Adrenal gland (tissue), 12 donors: ENCODE data around the gene BCL11B. TPM values are rescaled to one million over a fixed set of nuclear protein-coding genes. Genes with fewer than 3 reads are reported as not detected.

Source experiments
- DNase-seq, 7 donors: peaks; one replicate each; pipeline ENCODE4 v3.0.0-alpha.2; 2019 to 2020
- H3K27ac ChIP-seq, 5 donors: fragments of 200-600 bp; sonication (generic) in 4 of 5; 1 replicate in 3 of 5; 2 replicates in 2 of 5; pipeline versions ENCODE4 v1.5.1 to v1.8.0; 2016 to 2020; ENCODE audit warnings: mild to moderate bottlenecking in 1 of 5
- H3K27me3 ChIP-seq: fragments of 200-600 bp; 2 replicates; pipeline ENCODE4 v1.8.0; 2021
- H3K36me3 ChIP-seq, 2 donors: fragments of 200-600 bp; replicated peaks in 1 of 2; 1 replicate in 1 of 2; 2 replicates in 1 of 2; pipeline versions ENCODE4 v1.5.1 to v1.8.0; 2018 to 2022
- H3K4me1 ChIP-seq, 2 donors: fragments of 200-600 bp; replicated peaks in 1 of 2; 1 replicate in 1 of 2; 2 replicates in 1 of 2; pipeline versions ENCODE4 v1.5.1 to v1.8.0; 2018 to 2021
- H3K4me3 ChIP-seq, 4 donors: fragments of 200-600 bp; sonication (generic) in 3 of 4; one replicate each; pipeline ENCODE4 v1.5.1; 2016 to 2018
- H3K9me3 ChIP-seq, 3 donors: fragments of 200-600 bp; sonication (generic) in 1 of 3; replicated peaks in 1 of 3; 1 replicate in 2 of 3; 2 replicates in 1 of 3; pipeline versions ENCODE4 v1.5.1 to v1.8.0; 2016 to 2021
- CTCF ChIP-seq, 6 experiments: fragments of 450-650 bp in 4 of 6; fragments of 200-600 bp in 2 of 6; sonication (generic) in 1 of 6; IDR thresholded peaks; 1 replicate in 5 of 6; 2 replicates in 1 of 6; pipeline versions ENCODE4 v1.5.1 to v1.8.0; 2016 to 2021; ENCODE audit warnings: antibody characterized with exemption in 6 of 6, mild to moderate bottlenecking in 2 of 6, moderate library complexity in 1 of 6
- POLR2A ChIP-seq, 2 donors: fragments of 450-650 bp; IDR thresholded peaks; one replicate each; pipeline ENCODE4 v1.6.1; 2017; ENCODE audit warnings: antibody characterized with exemption in 2 of 2, mild to moderate bottlenecking in 2 of 2, moderate library complexity in 1 of 2
- WGBS, 4 donors: extraction: QIAGEN DNeasy Blood & Tissue Kit in 2 of 4; methylation state at CpG; one replicate each; pipeline versions ENCODE4 v1.1.5 to v1.1.7; 2013 to 2017; 5-methylcytosine and 5-hydroxymethylcytosine counted together
- intact Hi-C, 2 donors: fragments of 100-400 bp; cut with DNase I; formaldehyde crosslinking; loops; one replicate each; pipeline versions ENCODE4 v1.14.1 to v1.15.0; 2022 to 2023
- polyA plus RNA-seq, 3 donors: library from polyadenylated mRNA; stranded (reverse); fragments of 200-250 nt in 2 of 3; fragments of 350-450 nt in 1 of 3; fragmentation: Illumina TruSeq in 1 of 3; extraction: RNeasy Lipid Tissue Mini Kit (QIAGEN cat#74804) in 1 of 3; gene quantifications; one replicate each; pipeline ENCODE4 v1.2.3, GENCODE V29; 2013 to 2014
- total RNA-seq, 9 donors: library from RNA; depleted of rRNA in 4 of 9; stranded (reverse); fragments of >200 nt in 4 of 9; fragments of 120-200 nt in 1 of 9; fragmentation: NEBNext Ultra II Directional in 1 of 9; extraction: Animal tissue kit (Norgen Biotek cat#: 25700) in 1 of 9; gene quantifications; one replicate each; pipeline versions ENCODE4 v1.1.0 to v1.2.4, GENCODE V29; 2013 to 2023
- donor health status: healthy with polysubstance abuse.
- donor health status: Bipolar disorder and iron deficiency.
- donor health status: DM: yes; HTN: yes; CAD: no.
- donor health status: DM: no; HTN: no; CAD: no.
- donor health status: DM: no; HTN: no; CAD: no.
- donor health status: DM: yes; HTN: yes; CAD: no.

Gene BCL11B
- total and polyA plus RNA-seq, 12 donors: 0.24 to 3.2 (median 0.54) TPM

GRCh38 chr14:99316281-99317163, 44.5 kb upstream of the BCL11B start:
- no peak overlapping the region for H3K4me3 ChIP-seq
- no peak overlapping the region for H3K27ac ChIP-seq
- WGBS, 4 donors: 76 to 87% (median 82%) methylated on average over 16 to 18 of the region's 18 CpGs
- no peak for DNase-seq
- H3K9me3 ChIP-seq: peaks cover 0 to under 1% (median 0%) of the 10 kb centered on the region in 3 donors
- TF ChIP-seq POLR2A (IDR thresholded peaks at IDR 0.05): no peak
- TF ChIP-seq CTCF (IDR thresholded peaks at IDR 0.05): no peak
- no peaks in the 10 kb centered on the region for H3K27me3 ChIP-seq
- H3K36me3 ChIP-seq: no peaks in the 10 kb centered on the region
- intact Hi-C loops: no loop called here
- no peaks in the 10 kb centered on the region for H3K4me1 ChIP-seq

- 65 to 74% (median 70%) methylated on average over 7 to 8 of the region's 8 CpGs for WGBS, 4 donors
- intact Hi-C loops: no loop called here
- no peak overlapping the region for H3K4me3 ChIP-seq
- no peak overlapping the region for H3K27ac ChIP-seq
- no peak for DNase-seq
- H3K27me3 ChIP-seq: no peaks in the 10 kb centered on the region
- no peaks in the 10 kb centered on the region for H3K4me1 ChIP-seq
- H3K9me3 ChIP-seq: peaks cover 0 to 5% (median 0%) of the 10 kb centered on the region in 3 donors
- no peaks in the 10 kb centered on the region for H3K36me3 ChIP-seq
- TF ChIP-seq POLR2A (IDR thresholded peaks at IDR 0.05) (no peak), CTCF (IDR thresholded peaks at IDR 0.05) (no peak)
These were observed 43.2 kb upstream of the BCL11B start for GRCh38 chr14:99315197-99315596.

- Histone ChIP-seq H3K4me3 (no peak overlapping the region), H3K27ac (no peak overlapping the region), H3K27me3 (no peaks in the 10 kb centered on the region), H3K36me3 (no peaks in the 10 kb centered on the region), H3K9me3 (peaks cover 0 to 5% (median 0%) of the 10 kb centered on the region in 3 donors), H3K4me1 (no peaks in the 10 kb centered on the region)
- intact Hi-C loops: no loop called here
- WGBS, 4 donors: 70 to 80% (median 77%) methylated on average over 6 to 9 of the region's 9 CpGs
- TF ChIP-seq POLR2A (IDR thresholded peaks at IDR 0.05) (no peak), CTCF (IDR thresholded peaks at IDR 0.05) (no peak)
- no peak for DNase-seq
These were observed 42.6 kb upstream of the BCL11B start for GRCh38 chr14:99314623-99315022.

GRCh38 chr14:99313234-99313633, 41.2 kb upstream of the BCL11B start:
- Histone ChIP-seq H3K36me3 (no peaks in the 10 kb centered on the region), H3K9me3 (peaks cover 0 to 5% (median 0%) of the 10 kb centered on the region in 3 donors), H3K27ac (no peak overlapping the region), H3K4me3 (no peak overlapping the region), H3K4me1 (no peaks in the 10 kb centered on the region), H3K27me3 (no peaks in the 10 kb centered on the region)
- 67 to 95% (median 75%) methylated on average over 1 of the region's 1 CpG for WGBS, 4 donors
- intact Hi-C loops: no loop called here
- no peak for DNase-seq
- TF ChIP-seq POLR2A (IDR thresholded peaks at IDR 0.05) (no peak), CTCF (IDR thresholded peaks at IDR 0.05) (no peak)
